GM19035 (cell line): ENCODE results near the gene PDE4D.
"Not testable (repeated sequence)": the region's sequence is repeated elsewhere in the genome, so short reads cannot be mapped to it uniquely, and the experiment has no call there.

Experiments
- ATAC-seq: cut with Tn5 transposase; IDR thresholded peaks from one replicate; pipeline ENCODE4 v1.9.1; 2021; ENCODE audit not compliant: unreplicated experiment

The PDE4D gene

DNA sequence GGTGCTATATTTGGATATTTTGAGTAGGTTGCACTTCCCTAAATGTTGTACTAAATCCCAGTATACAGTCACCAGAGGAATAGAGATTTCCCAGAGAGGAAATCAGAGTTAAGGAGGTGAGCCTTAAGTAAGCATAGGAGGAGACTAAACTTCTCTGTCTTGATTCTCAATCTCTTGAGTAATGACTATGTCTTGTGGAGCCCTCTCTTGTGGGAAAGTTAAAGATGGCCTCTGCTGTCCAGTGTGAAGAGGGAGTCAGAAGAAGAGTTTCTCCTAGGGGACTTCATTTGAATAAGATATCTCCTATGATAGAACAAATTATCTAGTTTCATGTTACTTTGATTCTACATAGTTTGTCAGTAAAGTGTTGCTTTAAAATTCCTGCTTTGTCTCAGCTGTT is 502.5 kb downstream of the PDE4D start:
- no peak for ATAC-seq

GRCh38 chr5:59390074-59390659 is 503.4 kb downstream of the PDE4D start:
- ATAC-seq: no peak

GRCh38 chr5:59387127-59387526 is 506.4 kb downstream of the PDE4D start:
- no peak for ATAC-seq

DNA sequence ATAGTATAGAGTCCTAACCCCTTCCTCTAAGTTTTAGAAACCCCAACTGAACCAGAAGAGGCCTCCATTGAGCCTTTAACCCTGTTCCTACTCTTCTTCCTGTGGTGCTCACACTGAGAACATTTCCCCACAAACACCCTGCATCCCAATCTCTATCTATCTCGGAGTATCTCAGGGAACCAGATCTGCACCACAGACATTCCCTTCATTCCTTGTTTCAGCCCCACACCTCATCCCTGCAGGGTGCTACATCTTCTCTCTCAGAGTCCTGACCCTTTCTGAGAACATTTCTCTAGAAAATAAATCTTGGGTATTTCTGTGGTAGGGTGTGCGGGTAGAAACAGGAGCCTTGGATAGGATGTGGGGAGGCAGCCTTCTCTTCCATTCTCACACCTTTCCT is 507.8 kb downstream of the PDE4D start:
- no peak for ATAC-seq

- ATAC-seq: peak; percentile 100
Measured at GRCh38 chr5:59380350-59380951, 513.1 kb downstream of the PDE4D start.

GRCh38 chr5:59374036-59374435 is 519.5 kb downstream of the PDE4D start:
- ATAC-seq: not testable (repeated sequence)

GRCh38 chr5:59371525-59372127 is 521.9 kb downstream of the PDE4D start:
- peak; percentile 86 for ATAC-seq

DNA sequence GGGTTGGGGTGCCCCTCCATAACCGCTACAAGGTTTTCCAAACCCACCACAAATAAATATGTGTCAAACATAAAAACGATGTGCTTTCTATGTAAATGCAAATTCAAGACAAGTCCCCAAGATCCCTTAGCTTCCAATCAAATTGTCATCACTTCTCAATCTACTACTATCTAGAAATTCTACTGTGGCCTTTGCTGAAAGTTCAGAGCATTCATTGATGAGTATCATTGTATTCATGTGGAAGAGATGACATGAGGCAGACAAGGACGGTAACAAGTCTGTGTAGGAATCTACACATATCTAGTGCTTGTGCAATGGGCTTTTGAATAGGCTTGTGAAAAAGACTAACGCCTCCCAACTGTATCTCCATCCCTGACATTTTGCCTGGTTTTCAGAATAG is 524.6 kb downstream of the PDE4D start:
- ATAC-seq: no peak

GRCh38 chr5:59367791-59368394 is 525.6 kb downstream of the PDE4D start:
- ATAC-seq: no peak

- no peak for ATAC-seq
Measured at GRCh38 chr5:59366784-59367183, 526.7 kb downstream of the PDE4D start.

GRCh38 chr5:59362438-59362837 is 531.1 kb downstream of the PDE4D start:
- ATAC-seq: no peak

DNA sequence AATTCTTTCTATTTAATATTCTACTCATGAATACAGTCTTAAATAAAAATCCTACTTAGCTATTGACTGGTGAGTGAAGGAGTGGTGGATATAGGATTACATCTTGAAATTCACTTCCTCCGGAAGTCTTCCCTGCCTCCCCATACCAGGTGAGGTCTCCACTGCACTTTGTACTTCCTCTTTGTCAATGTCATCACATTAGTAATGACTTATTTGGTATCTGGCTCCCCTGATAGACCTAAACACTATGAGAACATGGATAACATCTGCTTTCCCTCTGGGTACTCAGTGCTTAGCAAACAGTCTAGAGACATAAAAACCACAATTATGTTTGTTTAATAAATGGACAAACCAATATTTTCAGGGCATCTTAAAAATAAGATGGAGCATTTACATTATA is 532.1 kb downstream of the PDE4D start:
- ATAC-seq: no peak

GRCh38 chr5:59360130-59360555 is 533.4 kb downstream of the PDE4D start:
- ATAC-seq: no peak

GRCh38 chr5:59358005-59358861 is 535.3 kb downstream of the PDE4D start:
- ATAC-seq: no peak

DNA sequence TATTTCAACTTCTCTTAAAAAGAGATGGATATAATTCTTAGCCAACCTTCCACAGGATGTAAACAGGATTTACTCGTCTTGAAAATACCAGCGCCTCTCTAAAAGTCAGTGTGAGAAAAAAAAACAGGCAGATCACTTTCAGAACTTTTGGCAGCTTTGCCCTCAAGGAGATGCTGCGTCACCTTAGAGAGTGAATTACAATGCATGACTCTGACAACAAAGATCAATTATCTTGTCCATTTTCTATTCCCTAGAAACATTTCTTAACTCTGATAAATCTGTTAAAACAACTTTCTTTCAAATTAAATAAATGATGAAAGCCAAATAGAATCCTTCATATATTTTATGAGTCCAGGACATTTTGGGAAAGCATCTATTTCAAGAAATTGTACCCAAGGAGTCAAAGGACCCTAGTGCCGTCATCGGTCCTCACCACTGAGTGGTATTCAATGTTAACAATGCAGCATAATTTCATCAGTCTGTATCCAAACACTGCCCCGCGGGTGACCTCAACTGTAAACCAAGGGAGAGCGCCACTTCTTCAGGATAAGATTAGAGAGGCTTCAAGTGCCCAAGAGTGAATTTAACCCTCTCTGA is 536.0 kb downstream of the PDE4D start:
- no peak for ATAC-seq

DNA sequence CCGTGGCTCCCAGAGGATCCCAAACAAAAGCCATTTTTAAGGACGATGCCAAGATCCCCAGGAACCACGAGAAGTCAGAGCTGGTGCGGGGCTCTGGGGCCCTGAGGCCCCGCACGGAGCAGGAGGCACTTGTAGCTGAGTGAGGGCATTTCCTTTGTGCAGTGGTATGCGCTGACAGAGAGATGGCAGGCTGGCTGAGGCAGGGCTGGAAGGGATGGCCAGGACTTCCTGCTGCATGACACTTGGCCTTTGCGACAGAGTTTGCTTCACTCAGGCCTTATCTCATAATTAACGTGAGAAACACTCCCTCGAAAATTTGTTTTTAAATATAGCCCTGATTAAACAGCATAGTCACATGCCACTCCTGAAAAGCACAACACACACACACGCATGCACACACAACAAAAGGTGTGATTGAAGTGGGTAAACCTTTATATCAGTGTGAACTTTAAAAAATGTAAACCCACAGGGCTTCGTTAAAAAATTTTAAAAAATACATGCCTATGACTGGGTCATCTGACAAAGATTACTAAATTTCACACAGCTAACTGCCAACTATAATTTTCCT is 536.6 kb downstream of the PDE4D start:
- ATAC-seq: no peak

DNA sequence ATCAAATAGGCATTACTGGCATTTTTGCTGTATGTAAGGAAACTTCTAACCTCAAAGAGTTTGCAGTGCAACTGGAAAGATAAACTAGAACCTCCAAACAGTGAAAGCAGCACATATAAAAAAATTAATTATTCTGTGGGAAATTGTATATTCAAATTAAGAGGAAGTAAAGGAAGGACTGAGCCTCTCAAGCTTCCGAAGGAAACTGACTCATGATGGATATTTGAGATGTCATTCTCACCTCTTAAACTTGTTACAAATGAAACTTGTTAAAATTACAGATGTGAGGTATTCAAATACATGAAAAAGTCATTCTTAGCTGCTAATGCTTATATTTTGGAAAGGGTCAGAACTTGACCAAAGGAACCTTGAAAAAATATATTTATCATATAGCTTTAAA is 538.7 kb downstream of the PDE4D start:
- ATAC-seq: no peak

GRCh38 chr5:59354274-59354673 is 539.3 kb downstream of the PDE4D start:
- ATAC-seq: no peak

GRCh38 chr5:59351076-59351794 is 542.3 kb downstream of the PDE4D start:
- ATAC-seq: no peak

DNA sequence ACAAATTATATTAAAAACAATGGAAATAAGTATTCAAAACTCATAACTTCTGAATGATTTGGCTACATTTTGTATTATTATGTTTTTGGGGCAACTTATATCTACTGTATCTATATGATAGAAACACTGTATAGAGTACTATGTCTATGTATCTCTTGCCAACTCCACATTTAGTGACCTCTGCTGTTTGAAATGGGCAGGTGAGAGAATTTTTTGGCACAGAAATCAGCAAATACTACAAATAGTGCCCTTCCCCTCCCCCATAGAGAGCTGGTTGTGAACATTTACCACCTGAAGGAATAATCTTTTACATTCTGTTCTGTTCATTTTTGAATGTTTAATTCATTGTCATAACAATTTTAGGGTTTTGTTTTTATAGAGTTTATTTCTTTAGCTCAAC is 545.3 kb downstream of the PDE4D start:
- ATAC-seq: no peak
